Small intestine (tissue), 7 donors: Measurements from ENCODE around the gene SLC19A2. TPM values are rescaled to one million over a fixed set of nuclear protein-coding genes. Genes with fewer than 3 reads are reported as not detected.

Experiments used
- DNase-seq, 2 donors: peaks; one replicate each; pipeline versions ENCODE4 v3.0.0 to v3.0.0-alpha.2; 2013
- FAIRE-seq: peaks from 2 replicates; lab custom pipeline; 2012; peaks lifted over from hg19 to GRCh38; lab: Jason Lieb, UNC
- H3K27ac ChIP-seq, 3 donors: one replicate each; pipeline ENCODE4 v1.5.1; 2013; ENCODE audit warnings: low read length in 2 of 3, mild to moderate bottlenecking in 2 of 3, control low read depth in 1 of 3, inconsistent platforms in 1 of 3, low read depth in 1 of 3, moderate library complexity in 1 of 3
- H3K27me3 ChIP-seq, 3 donors: one replicate each; pipeline ENCODE4 v1.6.1; 2013; ENCODE audit warnings: low read length in 3 of 3, inconsistent platforms in 1 of 3; ENCODE audit not compliant: control insufficient read depth in 3 of 3, insufficient read depth in 3 of 3
- H3K36me3 ChIP-seq, 3 donors: one replicate each; pipeline ENCODE4 v1.6.1; 2013; ENCODE audit warnings: low read length in 3 of 3, inconsistent platforms in 1 of 3, low read depth in 1 of 3, mild to moderate bottlenecking in 1 of 3, moderate library complexity in 1 of 3; ENCODE audit not compliant: control insufficient read depth in 3 of 3, insufficient read depth in 2 of 3
- H3K4me1 ChIP-seq, 3 donors: one replicate each; pipeline ENCODE4 v1.6.1; 2013; ENCODE audit warnings: low read length in 2 of 3, inconsistent platforms in 1 of 3, low read depth in 1 of 3, mild to moderate bottlenecking in 1 of 3, moderate library complexity in 1 of 3; ENCODE audit not compliant: control insufficient read depth in 3 of 3, insufficient read depth in 2 of 3
- H3K4me3 ChIP-seq, 3 donors: one replicate each; pipeline ENCODE4 v1.5.1; 2013; ENCODE audit warnings: low read length in 3 of 3, control low read depth in 1 of 3, inconsistent platforms in 1 of 3, low read depth in 1 of 3, mild to moderate bottlenecking in 1 of 3, moderate library complexity in 1 of 3
- H3K9me3 ChIP-seq, 2 donors: one replicate each; pipeline ENCODE4 v1.6.1; 2013; ENCODE audit warnings: low read depth in 1 of 2, low read length in 1 of 2; ENCODE audit not compliant: control insufficient read depth in 2 of 2, insufficient read depth in 1 of 2
- WGBS, 3 donors: extraction: QIAGEN DNeasy Blood & Tissue Kit; methylation state at CpG; one replicate each; pipeline ENCODE4 v1.1.7; 2013; 5-methylcytosine and 5-hydroxymethylcytosine counted together
- polyA plus RNA-seq, 4 donors: library from polyadenylated mRNA; stranded (reverse) in 3 of 4; unstranded in 1 of 4; fragments of 200-250 nt in 3 of 4; fragments of 120-200 nt in 1 of 4; gene quantifications; one replicate each; pipeline versions ENCODE4 v1.2.1 to v1.2.3, GENCODE V29; 2013
- donor health status: healthy with polysubstance abuse.
- donor health status: control.
- donor health status: control.
- donor health status: Bipolar disorder and iron deficiency.
- donor health status: healthy.

The SLC19A2 gene
- polyA plus RNA-seq, 4 donors, result 1.9 to 14.8 (median 9.3) TPM

DNA sequence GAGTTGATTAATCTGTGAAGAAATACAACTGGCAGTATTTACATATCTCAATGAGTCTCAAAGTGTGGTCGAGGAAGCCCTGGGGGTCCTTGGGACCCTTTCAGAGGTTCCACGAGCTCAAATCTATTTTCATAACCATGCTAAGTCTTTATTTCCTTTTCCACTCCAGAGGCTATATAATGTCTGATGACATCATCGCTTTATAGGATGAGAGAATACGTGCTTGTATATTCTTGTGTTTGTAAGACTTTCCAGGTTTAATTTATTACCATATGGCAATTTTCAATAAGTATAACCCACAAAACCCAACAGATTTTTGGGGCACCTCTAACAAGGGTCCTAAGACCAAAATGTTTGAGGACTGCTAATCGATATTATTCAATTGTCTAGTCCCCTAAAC is 1.4 kb upstream of the SLC19A2 start:
- Histone ChIP-seq H3K9me3 (no peaks in the 10 kb centered on the region), H3K27me3 (no peaks in the 10 kb centered on the region), H3K4me1 (peaks cover 0 to 28% (median 3%) of the 10 kb centered on the region in 3 donors), H3K27ac (peak overlapping the region in 2 of 3 donors; percentile 97 to 99), H3K4me3 (no peak overlapping the region), H3K36me3 (no peaks in the 10 kb centered on the region)
- peak in 1 of 2 donors; percentile 52 for DNase-seq
- no peak for FAIRE-seq
- WGBS, 3 donors, result 63 to 75% (median 73%) methylated on average over 5 of the region's 5 CpGs

DNA sequence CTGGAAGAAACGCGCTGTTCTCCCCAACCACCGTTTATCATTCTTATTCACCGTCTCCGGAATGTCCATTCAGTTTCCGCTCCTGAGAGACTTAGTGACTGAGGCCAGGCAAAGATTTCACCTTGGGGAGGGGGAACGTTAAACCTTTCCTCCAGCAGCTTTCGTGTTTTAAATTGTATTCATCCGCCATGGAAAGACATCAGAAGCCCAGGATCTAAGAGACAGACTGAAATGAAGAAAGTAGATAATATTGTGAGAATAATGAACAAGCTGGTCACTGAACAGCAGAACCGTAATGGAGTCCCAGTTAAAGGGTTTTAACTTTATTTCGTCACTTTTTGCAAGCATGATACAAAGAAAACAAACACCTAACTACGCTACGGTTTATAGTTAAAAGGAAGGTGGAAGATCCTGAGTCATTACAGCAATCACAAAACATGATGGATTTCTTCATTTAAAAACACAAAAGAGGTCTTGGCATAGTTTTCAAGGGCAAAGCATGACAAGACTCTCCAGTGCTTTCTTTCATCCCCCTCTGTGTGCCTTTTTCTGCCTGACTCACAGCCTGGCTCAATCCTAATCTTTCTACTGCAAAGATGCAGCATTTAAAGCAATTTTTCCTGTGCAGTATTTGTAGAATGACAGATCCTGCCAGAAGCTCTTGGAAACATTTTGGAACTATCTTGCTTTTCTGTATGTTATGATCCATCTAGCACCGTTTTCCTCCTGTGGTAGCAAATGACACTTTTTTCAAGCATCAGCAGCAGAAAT is 722 bp upstream of the SLC19A2 start:
- Histone ChIP-seq H3K27me3 (no peaks in the 10 kb centered on the region), H3K27ac (peak overlapping the region; percentile 61 to 99 (median 97)), H3K36me3 (no peaks in the 10 kb centered on the region), H3K4me3 (peak overlapping the region; percentile 21 to 87 (median 70)), H3K4me1 (peaks cover 0 to 28% (median 3%) of the 10 kb centered on the region in 3 donors), H3K9me3 (no peaks in the 10 kb centered on the region)
- WGBS, 3 donors, result 3 to 5% (median 4%) methylated on average over 14 of the region's 14 CpGs
- DNase-seq (peak in 1 of 2 donors; percentile 44), FAIRE-seq (no peak)

DNA sequence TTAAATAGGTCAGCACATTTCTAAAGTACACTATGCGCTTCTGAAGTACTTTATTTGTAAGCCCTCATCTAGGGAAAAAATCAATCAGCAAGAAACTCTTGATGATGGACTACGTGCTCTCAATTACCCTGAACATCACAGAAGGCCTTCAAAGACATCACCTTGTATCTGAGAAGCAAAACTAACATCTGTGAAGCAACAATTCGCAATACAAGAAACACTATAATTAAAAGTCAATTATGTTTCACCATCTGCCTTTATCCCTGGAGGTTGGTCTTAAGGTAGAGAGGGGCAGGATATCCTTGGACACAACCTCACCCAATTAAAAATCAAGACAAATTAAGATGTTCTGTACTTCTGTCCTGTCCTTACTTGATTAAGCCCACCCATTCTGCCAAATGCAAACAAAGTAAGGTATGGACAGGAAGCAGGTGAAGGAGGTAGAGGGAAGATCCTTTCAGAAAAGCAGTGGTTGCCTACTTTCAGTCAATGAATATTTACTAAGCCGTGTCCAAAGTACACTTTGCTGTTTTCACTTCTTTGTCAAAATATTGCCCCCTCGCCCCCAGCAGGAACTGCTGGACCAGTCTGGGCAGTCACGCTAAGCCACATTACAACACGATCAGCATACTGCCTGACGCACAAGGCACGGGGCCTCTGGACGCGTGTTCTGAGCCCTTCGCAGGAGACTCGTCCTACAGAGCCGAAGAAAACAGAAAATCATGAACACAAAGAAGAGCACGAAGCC is 887 bp downstream of the SLC19A2 start:
- Histone ChIP-seq H3K4me1 (peaks cover 0 to 28% (median 3%) of the 10 kb centered on the region in 3 donors), H3K27me3 (no peaks in the 10 kb centered on the region), H3K4me3 (peak overlapping the region; percentile 70 to 87 (median 85)), H3K9me3 (no peaks in the 10 kb centered on the region), H3K27ac (peak overlapping the region; percentile 91 to 99 (median 97)), H3K36me3 (no peaks in the 10 kb centered on the region)
- WGBS, 3 donors, result 3 to 11% (median 6%) methylated on average over 15 of the region's 15 CpGs
- DNase-seq (peak; percentile 58 to 90), FAIRE-seq (no peak)

DNA sequence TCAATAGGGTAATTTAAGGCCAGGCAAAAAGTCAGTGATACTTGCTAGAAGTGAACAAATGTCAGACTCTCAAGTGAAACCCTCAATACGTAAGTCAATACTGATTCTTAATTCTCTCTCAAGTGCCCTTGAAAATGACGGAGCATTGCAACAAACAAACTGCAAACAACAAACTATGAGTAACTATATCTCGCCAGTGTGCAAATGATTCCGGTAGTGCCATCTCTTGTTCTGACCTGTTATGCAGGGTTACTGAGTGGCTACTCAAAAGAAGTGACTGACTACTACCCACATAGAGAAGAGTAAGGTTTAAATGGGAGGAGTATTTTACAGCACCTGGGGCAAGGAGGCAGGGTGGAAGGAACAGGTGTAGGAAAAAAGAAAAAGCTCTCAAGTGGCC is 1.6 kb downstream of the SLC19A2 start:
- Histone ChIP-seq H3K4me3 (peak overlapping the region in 2 of 3 donors; percentile 70 to 87), H3K9me3 (no peaks in the 10 kb centered on the region), H3K36me3 (no peaks in the 10 kb centered on the region), H3K4me1 (peaks cover 0 to 28% (median 3%) of the 10 kb centered on the region in 3 donors), H3K27me3 (no peaks in the 10 kb centered on the region), H3K27ac (peak overlapping the region in 2 of 3 donors; percentile 52 to 97)
- DNase-seq (peak; percentile 27 to 46), FAIRE-seq (no peak)
- 16 to 53% (median 38%) methylated on average over 4 of the region's 4 CpGs for WGBS, 3 donors

DNA sequence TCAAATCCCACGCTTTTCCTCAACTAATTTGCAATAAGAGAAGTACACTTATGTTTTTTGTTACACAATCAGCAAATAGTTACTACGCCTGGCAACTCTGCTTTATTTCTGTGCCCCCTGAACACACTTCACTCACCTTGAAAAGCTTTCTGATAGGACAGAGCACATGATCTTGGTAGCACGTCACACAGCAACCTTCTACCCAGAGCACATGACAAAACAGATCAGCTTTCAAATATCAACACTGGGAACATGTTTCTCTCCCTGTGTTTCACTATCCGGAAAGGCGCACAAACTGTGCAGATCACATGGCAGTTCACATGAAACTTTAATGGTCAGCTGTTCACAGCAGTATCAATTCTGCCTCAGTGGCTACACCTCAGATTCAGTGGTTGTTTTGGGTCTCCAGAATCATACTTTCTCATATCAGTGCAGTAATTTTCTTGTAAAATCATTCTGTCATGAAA is 2.2 kb downstream of the SLC19A2 start:
- peak; percentile 56 to 85 for DNase-seq
- no peaks in the 10 kb centered on the region for H3K36me3 ChIP-seq
- no peaks in the 10 kb centered on the region for H3K27me3 ChIP-seq
- H3K9me3 ChIP-seq, result no peaks in the 10 kb centered on the region
- peaks cover 0 to 28% (median 3%) of the 10 kb centered on the region in 3 donors for H3K4me1 ChIP-seq
- no peak for FAIRE-seq
- peak overlapping the region in 2 of 3 donors; percentile 52 to 97 for H3K27ac ChIP-seq
- H3K4me3 ChIP-seq, result peak overlapping the region in 2 of 3 donors; percentile 70 to 87
- 17 to 57% (median 45%) methylated on average over 5 of the region's 5 CpGs for WGBS, 3 donors

DNA sequence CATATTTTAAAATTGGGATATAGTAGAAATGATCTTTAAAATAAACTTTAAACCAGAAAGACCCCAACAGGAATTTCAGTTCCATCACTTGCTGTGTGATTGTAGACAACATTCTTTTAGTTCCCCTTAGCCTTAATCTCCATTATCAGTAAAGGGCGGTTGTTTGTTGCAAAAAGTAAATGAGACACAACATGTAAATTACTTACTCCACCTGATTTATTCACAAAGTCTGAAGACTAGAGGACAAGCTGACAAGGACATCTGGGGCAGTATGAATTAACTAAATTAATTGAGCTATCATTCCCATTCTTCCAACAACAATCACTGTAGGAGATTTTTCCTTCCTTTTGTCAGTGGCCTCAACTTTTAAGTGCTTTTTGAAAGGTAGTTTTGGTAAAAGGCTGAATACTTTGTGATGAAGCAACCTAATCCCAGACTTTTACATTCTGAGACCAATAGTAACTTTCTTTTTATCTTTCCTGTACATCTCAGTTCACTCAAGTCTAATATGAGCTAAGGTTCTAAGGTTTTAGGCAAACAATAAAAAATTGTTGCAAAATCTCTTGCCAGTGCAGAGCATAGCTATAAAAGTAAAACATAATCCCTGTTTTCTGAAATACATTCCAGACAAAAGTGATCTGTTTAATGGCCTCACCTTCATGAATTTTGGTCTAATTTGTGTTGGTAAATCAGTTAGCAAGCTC is 6.2 kb downstream of the SLC19A2 start:
- no peaks in the 10 kb centered on the region for H3K9me3 ChIP-seq
- H3K36me3 ChIP-seq, result peaks cover 0 to 9% (median 5%) of the 10 kb centered on the region in 3 donors
- no peak overlapping the region for H3K4me3 ChIP-seq
- no peaks in the 10 kb centered on the region for H3K27me3 ChIP-seq
- DNase-seq, result no peak
- no peak overlapping the region for H3K27ac ChIP-seq
- peaks cover 0 to 17% (median 0%) of the 10 kb centered on the region in 3 donors for H3K4me1 ChIP-seq
- WGBS, 3 donors, result 83 to 86% (median 85%) methylated on average over 1 of the region's 1 CpG
- FAIRE-seq, result no peak

DNA sequence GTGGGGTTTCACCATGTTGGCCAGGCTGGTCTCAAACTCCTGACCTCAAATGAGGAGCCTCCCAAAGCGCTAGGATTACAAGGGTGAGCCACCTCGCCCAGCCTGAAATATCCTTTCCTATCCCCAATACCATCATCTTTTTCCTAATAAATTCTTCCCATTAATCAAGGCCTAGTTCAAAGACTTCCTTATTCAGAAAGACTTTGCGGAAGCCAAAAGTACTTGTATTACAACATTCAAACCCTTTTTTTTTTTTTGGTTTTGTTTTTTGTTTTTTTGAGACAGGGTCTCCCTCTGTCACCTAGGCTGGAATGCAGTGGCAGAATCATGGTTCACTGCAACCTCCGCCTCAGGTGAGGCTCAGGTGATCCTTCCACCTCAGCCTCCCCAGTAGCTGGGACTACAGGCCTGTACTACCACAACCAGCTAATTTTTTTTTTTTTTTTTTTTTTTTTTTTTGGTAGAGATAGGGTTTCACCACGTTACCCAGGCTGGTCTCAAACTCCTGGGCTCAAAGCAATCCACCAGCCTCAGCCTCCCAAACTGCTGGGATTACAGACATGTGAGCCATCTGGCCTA is 7.6 kb downstream of the SLC19A2 start:
- H3K4me1 ChIP-seq, result peaks cover 0 to 4% (median 0%) of the 10 kb centered on the region in 3 donors
- DNase-seq (no peak), FAIRE-seq (no peak)
- H3K27me3 ChIP-seq, result no peaks in the 10 kb centered on the region
- H3K27ac ChIP-seq, result no peak overlapping the region
- WGBS, 3 donors, result 91 to 93% (median 92%) methylated on average over 5 of the region's 5 CpGs
- no peak overlapping the region for H3K4me3 ChIP-seq
- peaks cover 0 to 9% (median 5%) of the 10 kb centered on the region in 3 donors for H3K36me3 ChIP-seq
- no peaks in the 10 kb centered on the region for H3K9me3 ChIP-seq
